Gastrocnemius medialis (tissue), 4 donors: ENCODE measurements around the gene ARID5B. TPM values are rescaled to one million over a fixed set of nuclear protein-coding genes. Genes with fewer than 3 reads are reported as not detected.
A peak's percentile ranks its signal among the peaks of the same experiment; 100 is the strongest.

Experiments
- ATAC-seq, 2 donors: fragments of 150-250 bp; one replicate each; pipeline ENCODE4 v1.9.1; 2016
- DNase-seq, 2 donors: peaks; one replicate each; pipeline ENCODE4 v3.0.0-alpha.2; 2019
- H3K27ac ChIP-seq, 4 donors: fragments of 200-600 bp; sonication (generic); 1 replicate in 1 of 4; 2 replicates in 3 of 4; pipeline ENCODE4 v1.5.1; 2016 to 2018; ENCODE audit warnings: mild to moderate bottlenecking in 2 of 4, moderate library complexity in 1 of 4
- H3K27me3 ChIP-seq, 3 donors: fragments of 200-600 bp; sonication (generic) in 2 of 3; 1 replicate in 1 of 3; 2 replicates in 2 of 3; pipeline versions ENCODE4 v1.5.1 to v1.6.0; 2016 to 2019; ENCODE audit warnings: mild to moderate bottlenecking in 1 of 3, moderate library complexity in 1 of 3
- H3K36me3 ChIP-seq, 2 donors: fragments of 200-600 bp; sonication (generic) in 1 of 2; one replicate each; pipeline ENCODE4 v1.5.1; 2017 to 2018
- H3K4me1 ChIP-seq, 2 donors: fragments of 200-600 bp; sonication (generic) in 1 of 2; one replicate each; pipeline ENCODE4 v1.5.1; 2016 to 2017; ENCODE audit warnings: mild to moderate bottlenecking in 2 of 2
- H3K4me3 ChIP-seq, 4 donors: fragments of 200-600 bp; sonication (generic) in 3 of 4; 1 replicate in 1 of 4; 2 replicates in 3 of 4; pipeline ENCODE4 v1.5.1; 2016 to 2019; ENCODE audit warnings: mild to moderate bottlenecking in 2 of 4
- H3K9me3 ChIP-seq, 3 donors: fragments of 200-600 bp; sonication (generic) in 2 of 3; 1 replicate in 1 of 3; 2 replicates in 2 of 3; pipeline ENCODE4 v1.5.1; 2016 to 2019
- POLR2A ChIP-seq, 2 donors: fragments of 450-650 bp; IDR thresholded peaks; one replicate each; pipeline ENCODE4 v1.6.1; 2017; ENCODE audit warnings: antibody characterized with exemption in 2 of 2, mild to moderate bottlenecking in 2 of 2, moderate library complexity in 2 of 2
- in situ Hi-C, 4 donors: fragments of 200-750 bp; cut with MboI; loops; one replicate each; pipeline versions ENCODE4 v1.15.0 to v1.8.0; 2017; ENCODE audit warnings: low sequenced_read_pairs in 4 of 4
- intact Hi-C: fragments of 100-400 bp; cut with DNase I; formaldehyde crosslinking; loops from one replicate; pipeline ENCODE4 v1.15.1; 2023; ENCODE audit warnings: low total_unique reads
- total RNA-seq, 4 donors: library from RNA; depleted of rRNA; stranded (reverse); fragments of >200 nt; gene quantifications; one replicate each; pipeline versions ENCODE4 v1.1.0 to v1.2.3, GENCODE V29; 2016
- TF ChIP-seq, protein P1 (sequence below), 5 experiments: fragments of 450-650 bp in 3 of 5; fragments of 200-600 bp in 2 of 5; sonication (generic) in 2 of 5; IDR thresholded peaks in 4 of 5; conservative IDR thresholded peaks in 1 of 5; 1 replicate in 4 of 5; 2 replicates in 1 of 5; pipeline ENCODE4 v1.5.1; 2016 to 2019; ENCODE audit warnings: antibody characterized with exemption in 5 of 5, mild to moderate bottlenecking in 3 of 5, moderate library complexity in 3 of 5

The ARID5B gene
- total RNA-seq, 4 donors from 2014 or later: 156 to 512 (median 263) TPM

DNA sequence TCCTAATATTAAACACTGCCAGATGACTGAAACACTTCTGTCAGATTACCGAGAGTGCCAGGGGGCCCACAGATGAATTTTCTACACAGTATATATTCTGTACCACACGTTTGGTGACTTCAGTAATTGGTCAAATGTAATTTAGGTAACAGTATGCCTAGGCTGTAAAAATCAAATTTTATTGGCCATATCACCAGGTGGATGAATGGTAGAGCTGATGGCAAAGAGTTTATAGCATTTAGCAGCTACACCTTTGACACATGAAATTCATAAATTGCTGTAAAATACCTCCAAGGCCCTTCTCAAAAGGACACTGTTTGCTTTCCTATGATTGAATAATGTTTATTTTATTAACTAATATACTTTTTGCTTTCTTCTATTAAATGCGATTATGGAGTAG is 101.3 kb downstream of the ARID5B start:
- Histone ChIP-seq H3K27me3 (no peaks in the 10 kb centered on the region), H3K27ac (no peak overlapping the region), H3K4me1 (peaks cover 4 to 19% of the 10 kb centered on the region in 2 donors), H3K4me3 (no peak overlapping the region), H3K9me3 (no peaks in the 10 kb centered on the region), H3K36me3 (no peaks in the 10 kb centered on the region)
- DNase-seq: no peak
- TF ChIP-seq, protein P1, sequence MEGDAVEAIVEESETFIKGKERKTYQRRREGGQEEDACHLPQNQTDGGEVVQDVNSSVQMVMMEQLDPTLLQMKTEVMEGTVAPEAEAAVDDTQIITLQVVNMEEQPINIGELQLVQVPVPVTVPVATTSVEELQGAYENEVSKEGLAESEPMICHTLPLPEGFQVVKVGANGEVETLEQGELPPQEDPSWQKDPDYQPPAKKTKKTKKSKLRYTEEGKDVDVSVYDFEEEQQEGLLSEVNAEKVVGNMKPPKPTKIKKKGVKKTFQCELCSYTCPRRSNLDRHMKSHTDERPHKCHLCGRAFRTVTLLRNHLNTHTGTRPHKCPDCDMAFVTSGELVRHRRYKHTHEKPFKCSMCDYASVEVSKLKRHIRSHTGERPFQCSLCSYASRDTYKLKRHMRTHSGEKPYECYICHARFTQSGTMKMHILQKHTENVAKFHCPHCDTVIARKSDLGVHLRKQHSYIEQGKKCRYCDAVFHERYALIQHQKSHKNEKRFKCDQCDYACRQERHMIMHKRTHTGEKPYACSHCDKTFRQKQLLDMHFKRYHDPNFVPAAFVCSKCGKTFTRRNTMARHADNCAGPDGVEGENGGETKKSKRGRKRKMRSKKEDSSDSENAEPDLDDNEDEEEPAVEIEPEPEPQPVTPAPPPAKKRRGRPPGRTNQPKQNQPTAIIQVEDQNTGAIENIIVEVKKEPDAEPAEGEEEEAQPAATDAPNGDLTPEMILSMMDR (IDR thresholded peaks at IDR 0.05 in 4 of 5, conservative IDR thresholded peaks at IDR 0.05 in 1 of 5): no peak
- TF ChIP-seq POLR2A (IDR thresholded peaks at IDR 0.05): no peak
- intact Hi-C loops: no loop called here
- ATAC-seq: no peak
- in situ Hi-C loops: no loop called here

DNA sequence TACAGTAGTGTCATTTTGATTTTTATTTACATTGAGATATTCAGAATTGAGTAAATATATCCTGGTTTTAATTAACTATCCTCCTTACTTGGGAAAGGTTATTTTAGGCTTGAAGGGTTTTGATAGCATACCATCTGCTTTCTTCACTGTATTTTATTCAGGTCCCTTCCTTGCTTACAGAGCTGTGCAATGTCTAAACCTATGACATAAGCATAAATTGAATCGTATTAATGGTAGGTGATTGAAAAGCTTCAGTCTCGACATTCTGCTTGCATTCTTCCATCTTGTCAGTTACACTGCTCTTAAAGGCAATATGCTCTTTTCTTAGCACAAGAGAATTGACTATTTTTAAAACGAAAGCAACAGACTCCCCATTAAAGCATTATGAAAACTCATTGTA is 102.5 kb downstream of the ARID5B start:
- TF ChIP-seq, protein P1 (IDR thresholded peaks at IDR 0.05 in 4 of 5, conservative IDR thresholded peaks at IDR 0.05 in 1 of 5): no peak
- no peak for TF ChIP-seq POLR2A (IDR thresholded peaks at IDR 0.05)
- in situ Hi-C loops: no loop called here
- H3K36me3 ChIP-seq: no peaks in the 10 kb centered on the region
- peaks cover 8 to 19% of the 10 kb centered on the region in 2 donors for H3K4me1 ChIP-seq
- no peaks in the 10 kb centered on the region for H3K9me3 ChIP-seq
- H3K27ac ChIP-seq: no peak overlapping the region
- ATAC-seq (no peak), DNase-seq (no peak)
- no peak overlapping the region for H3K4me3 ChIP-seq
- intact Hi-C loops: no loop called here
- no peaks in the 10 kb centered on the region for H3K27me3 ChIP-seq

DNA sequence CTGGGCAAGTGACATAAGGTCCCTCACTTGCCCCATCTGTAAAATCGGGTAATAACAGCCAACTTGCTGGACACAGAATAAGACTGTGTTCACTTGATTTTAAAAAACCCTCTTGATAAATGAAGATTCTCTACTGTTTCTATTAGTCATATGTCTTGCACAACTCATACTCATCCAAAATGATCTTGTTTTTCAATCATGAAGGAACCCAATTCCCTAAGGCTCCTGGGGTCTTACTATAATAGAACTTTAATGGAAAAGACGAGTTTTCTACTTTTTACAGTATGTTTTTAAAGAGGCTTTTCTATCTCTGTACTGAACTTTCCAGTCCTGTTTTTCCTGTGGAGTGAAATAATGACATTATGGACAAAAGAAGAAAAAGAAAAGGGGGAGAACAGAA is 103.8 kb downstream of the ARID5B start:
- no peak for DNase-seq
- H3K4me3 ChIP-seq: no peak overlapping the region
- H3K27ac ChIP-seq: peak overlapping the region in 3 of 4 donors; percentile 43 to 53 (median 53)
- intact Hi-C loops (no loop called here), in situ Hi-C loops (no loop called here)
- no peaks in the 10 kb centered on the region for H3K9me3 ChIP-seq
- H3K36me3 ChIP-seq: no peaks in the 10 kb centered on the region
- peak; percentile 33 to 47 for ATAC-seq
- TF ChIP-seq, protein P1 (IDR thresholded peaks at IDR 0.05 in 4 of 5, conservative IDR thresholded peaks at IDR 0.05 in 1 of 5): no peak
- TF ChIP-seq POLR2A (IDR thresholded peaks at IDR 0.05): no peak
- H3K4me1 ChIP-seq: peaks cover 12 to 19% of the 10 kb centered on the region in 2 donors
- no peaks in the 10 kb centered on the region for H3K27me3 ChIP-seq

- peak overlapping the region in 3 of 4 donors; percentile 43 to 53 (median 53) for H3K27ac ChIP-seq
- no peak for ATAC-seq
- H3K9me3 ChIP-seq: no peaks in the 10 kb centered on the region
- intact Hi-C loops (no loop called here), in situ Hi-C loops (no loop called here)
- H3K27me3 ChIP-seq: no peaks in the 10 kb centered on the region
- no peak for DNase-seq
- TF ChIP-seq, protein P1 (IDR thresholded peaks at IDR 0.05 in 4 of 5, conservative IDR thresholded peaks at IDR 0.05 in 1 of 5): no peak
- TF ChIP-seq POLR2A (IDR thresholded peaks at IDR 0.05): no peak
- H3K4me1 ChIP-seq: peaks cover 12 to 19% of the 10 kb centered on the region in 2 donors
- H3K36me3 ChIP-seq: no peaks in the 10 kb centered on the region
- no peak overlapping the region for H3K4me3 ChIP-seq
These were observed 104.2 kb downstream of the ARID5B start for GRCh38 chr10:62005687-62006086.

- no peak for ATAC-seq
- peaks cover 12 to 19% of the 10 kb centered on the region in 2 donors for H3K4me1 ChIP-seq
- TF ChIP-seq, protein P1 (IDR thresholded peaks at IDR 0.05 in 4 of 5, conservative IDR thresholded peaks at IDR 0.05 in 1 of 5): no peak
- no peak for TF ChIP-seq POLR2A (IDR thresholded peaks at IDR 0.05)
- intact Hi-C loops (no loop called here), in situ Hi-C loops (no loop called here)
- no peaks in the 10 kb centered on the region for H3K9me3 ChIP-seq
- no peak overlapping the region for H3K27ac ChIP-seq
- H3K4me3 ChIP-seq: no peak overlapping the region
- H3K36me3 ChIP-seq: no peaks in the 10 kb centered on the region
- no peaks in the 10 kb centered on the region for H3K27me3 ChIP-seq
- no peak for DNase-seq
These were observed 105.6 kb downstream of the ARID5B start for GRCh38 chr10:62007145-62007544.
